Esophagus muscularis mucosa (tissue), 3 donors: Measurements from ENCODE around the gene PAWR.

ENCODE experiments used
- POLR2AphosphoS5 ChIP-seq, 2 donors: sonication (generic); formaldehyde crosslinking; IDR thresholded peaks; one replicate each; pipeline ENCODE4 v1.6.1; 2017; ENCODE audit warnings: antibody characterized with exemption in 2 of 2
- TF ChIP-seq, protein P1 (sequence below), 3 experiments: fragments of 200-600 bp in 2 of 3; fragments of 450-650 bp in 1 of 3; sonication (generic) in 2 of 3; IDR thresholded peaks; one replicate each; pipeline ENCODE4 v1.5.1; 2017 to 2019; ENCODE audit warnings: antibody characterized with exemption in 3 of 3, mild to moderate bottlenecking in 2 of 3, moderate library complexity in 1 of 3

GRCh38 chr12:79548610-79548924 is 142.2 kb downstream of the PAWR start:
- TF ChIP-seq, protein P1, sequence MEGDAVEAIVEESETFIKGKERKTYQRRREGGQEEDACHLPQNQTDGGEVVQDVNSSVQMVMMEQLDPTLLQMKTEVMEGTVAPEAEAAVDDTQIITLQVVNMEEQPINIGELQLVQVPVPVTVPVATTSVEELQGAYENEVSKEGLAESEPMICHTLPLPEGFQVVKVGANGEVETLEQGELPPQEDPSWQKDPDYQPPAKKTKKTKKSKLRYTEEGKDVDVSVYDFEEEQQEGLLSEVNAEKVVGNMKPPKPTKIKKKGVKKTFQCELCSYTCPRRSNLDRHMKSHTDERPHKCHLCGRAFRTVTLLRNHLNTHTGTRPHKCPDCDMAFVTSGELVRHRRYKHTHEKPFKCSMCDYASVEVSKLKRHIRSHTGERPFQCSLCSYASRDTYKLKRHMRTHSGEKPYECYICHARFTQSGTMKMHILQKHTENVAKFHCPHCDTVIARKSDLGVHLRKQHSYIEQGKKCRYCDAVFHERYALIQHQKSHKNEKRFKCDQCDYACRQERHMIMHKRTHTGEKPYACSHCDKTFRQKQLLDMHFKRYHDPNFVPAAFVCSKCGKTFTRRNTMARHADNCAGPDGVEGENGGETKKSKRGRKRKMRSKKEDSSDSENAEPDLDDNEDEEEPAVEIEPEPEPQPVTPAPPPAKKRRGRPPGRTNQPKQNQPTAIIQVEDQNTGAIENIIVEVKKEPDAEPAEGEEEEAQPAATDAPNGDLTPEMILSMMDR (IDR thresholded peaks at IDR 0.05) = no peak
- no peak for TF ChIP-seq POLR2AphosphoS5 (IDR thresholded peaks at IDR 0.05)
